ENCODE measurements around the gene COL23A1. TPM values are rescaled to one million over a fixed set of nuclear protein-coding genes. Genes with fewer than 3 reads are reported as not detected.

COL23A1 gene
- polyA plus RNA-seq, 1 donor (not counting 4 experiments of a cell fraction or from before 2014, with no cell fraction given), result not detected

DNA sequence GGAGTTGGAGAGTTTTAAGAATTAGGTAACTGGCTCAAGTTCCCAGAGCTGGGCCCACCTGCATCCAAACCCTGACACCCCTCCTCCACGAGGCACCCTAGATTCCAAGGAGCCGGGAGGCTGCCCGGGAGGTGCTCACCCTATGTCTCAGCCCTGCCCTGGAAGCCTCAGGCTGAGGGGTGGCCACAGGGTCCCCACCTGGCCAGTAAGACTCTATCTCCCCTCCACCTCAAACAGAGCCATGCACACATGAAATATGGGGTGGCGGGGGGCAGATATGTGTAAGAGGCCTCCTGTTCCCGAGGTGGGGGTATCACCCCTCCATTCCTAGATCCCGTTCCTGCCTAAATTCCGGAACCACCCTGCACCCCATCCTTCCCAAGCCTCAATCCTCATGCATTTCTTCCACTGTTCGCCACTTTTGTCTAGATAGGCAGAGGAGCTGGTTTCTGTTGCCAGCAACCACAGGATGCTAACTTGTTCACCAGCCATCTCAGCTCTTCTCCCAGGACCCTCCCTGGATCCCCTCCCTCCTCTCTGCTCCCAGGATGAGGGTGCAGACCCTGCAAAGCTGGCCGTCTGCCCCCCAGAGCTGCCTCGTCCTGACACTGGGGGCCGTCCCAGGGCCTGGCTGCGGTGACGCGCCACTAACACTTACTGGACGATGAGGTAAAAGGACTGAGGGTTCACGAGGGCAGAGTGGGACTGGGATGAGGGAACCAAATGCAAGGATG is 44.1 kb downstream of the COL23A1 start:
- Histone ChIP-seq H2AFZ (ENCODE audit: control insufficient read depth, low read length) (no peak overlapping the region), H3K27me3 (ENCODE audit: control insufficient read depth, extremely low read depth, insufficient read depth, low read length) (no peaks in the 10 kb centered on the region), H3K4me2 (ENCODE audit: control insufficient read depth, extremely low read depth, insufficient read depth, low read depth, low read length) (no peak overlapping the region), H3K9me1 (ENCODE audit: control insufficient read depth, extremely low read depth, insufficient read depth, low read length) (no peaks in the 10 kb centered on the region), H3K36me3 (ENCODE audit: control insufficient read depth in 2 of 2, extremely low read depth in 1 of 2, insufficient read depth in 2 of 2, low read length in 2 of 2) (no peaks in the 10 kb centered on the region), H3K9me3 (ENCODE audit: control insufficient read depth, low read depth, low read length) (no peaks in the 10 kb centered on the region), H4K20me1 (ENCODE audit: control insufficient read depth, extremely low read depth, insufficient read depth, low read length) (no peaks in the 10 kb centered on the region), H3K79me2 (ENCODE audit: control insufficient read depth, insufficient read depth, low read length) (no peaks in the 10 kb centered on the region), H3K9ac (ENCODE audit: control insufficient read depth, extremely low read depth, insufficient read depth, low read length) (no peak overlapping the region), H3K4me1 (ENCODE audit: control insufficient read depth, extremely low read depth, insufficient read depth, low read length) (no peaks in the 10 kb centered on the region), H3K4me3 (ENCODE audit: control insufficient read depth in 2 of 3, extremely low read depth in 1 of 3, insufficient read depth in 2 of 3, low read depth in 1 of 3, low read length in 3 of 3) (no peak overlapping the region), H3K27ac (ENCODE audit: control insufficient read depth, insufficient read depth, low read length) (no peak overlapping the region)
- DNase-seq (ENCODE audit: low read depth, low spot score) (no peak), FAIRE-seq (no peak)
- dilution Hi-C loops (cut with MboI; ENCODE audit: extremely low pct_ligation_motif_present, low sequenced_read_pairs), result no loop called here
- TF ChIP-seq EZH2 (IDR thresholded peaks at IDR 0.05; ENCODE audit: low read length), result no peak

- no peak overlapping the region for H2AFZ ChIP-seq (ENCODE audit: control insufficient read depth, low read length)
- H3K27me3 ChIP-seq (ENCODE audit: control insufficient read depth, extremely low read depth, insufficient read depth, low read length), result no peaks in the 10 kb centered on the region
- DNase-seq (ENCODE audit: low read depth, low spot score), result no peak
- no peak overlapping the region for H3K9ac ChIP-seq (ENCODE audit: control insufficient read depth, extremely low read depth, insufficient read depth, low read length)
- no peaks in the 10 kb centered on the region for H3K9me1 ChIP-seq (ENCODE audit: control insufficient read depth, extremely low read depth, insufficient read depth, low read length)
- TF ChIP-seq EZH2 (IDR thresholded peaks at IDR 0.05; ENCODE audit: low read length), result no peak
- TF ChIP-seq, protein P1, sequence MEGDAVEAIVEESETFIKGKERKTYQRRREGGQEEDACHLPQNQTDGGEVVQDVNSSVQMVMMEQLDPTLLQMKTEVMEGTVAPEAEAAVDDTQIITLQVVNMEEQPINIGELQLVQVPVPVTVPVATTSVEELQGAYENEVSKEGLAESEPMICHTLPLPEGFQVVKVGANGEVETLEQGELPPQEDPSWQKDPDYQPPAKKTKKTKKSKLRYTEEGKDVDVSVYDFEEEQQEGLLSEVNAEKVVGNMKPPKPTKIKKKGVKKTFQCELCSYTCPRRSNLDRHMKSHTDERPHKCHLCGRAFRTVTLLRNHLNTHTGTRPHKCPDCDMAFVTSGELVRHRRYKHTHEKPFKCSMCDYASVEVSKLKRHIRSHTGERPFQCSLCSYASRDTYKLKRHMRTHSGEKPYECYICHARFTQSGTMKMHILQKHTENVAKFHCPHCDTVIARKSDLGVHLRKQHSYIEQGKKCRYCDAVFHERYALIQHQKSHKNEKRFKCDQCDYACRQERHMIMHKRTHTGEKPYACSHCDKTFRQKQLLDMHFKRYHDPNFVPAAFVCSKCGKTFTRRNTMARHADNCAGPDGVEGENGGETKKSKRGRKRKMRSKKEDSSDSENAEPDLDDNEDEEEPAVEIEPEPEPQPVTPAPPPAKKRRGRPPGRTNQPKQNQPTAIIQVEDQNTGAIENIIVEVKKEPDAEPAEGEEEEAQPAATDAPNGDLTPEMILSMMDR (optimal IDR thresholded peaks at IDR 0.05 in 1 of 3, IDR thresholded peaks at IDR 0.05 in 1 of 3, conservative IDR thresholded peaks at IDR 0.05 in 1 of 3; ENCODE audit: extremely low read depth in 1 of 3, insufficient read depth in 2 of 3, low read length in 3 of 3), result no peak
- no peaks in the 10 kb centered on the region for H3K9me3 ChIP-seq (ENCODE audit: control insufficient read depth, low read depth, low read length)
- no peak overlapping the region for H3K4me2 ChIP-seq (ENCODE audit: control insufficient read depth, extremely low read depth, insufficient read depth, low read depth, low read length)
- dilution Hi-C loops (cut with MboI; ENCODE audit: extremely low pct_ligation_motif_present, low sequenced_read_pairs), result no loop called here
- no peaks in the 10 kb centered on the region for H3K36me3 ChIP-seq (ENCODE audit: control insufficient read depth in 2 of 2, extremely low read depth in 1 of 2, insufficient read depth in 2 of 2, low read length in 2 of 2)
- no peaks in the 10 kb centered on the region for H3K4me1 ChIP-seq (ENCODE audit: control insufficient read depth, extremely low read depth, insufficient read depth, low read length)
- H3K79me2 ChIP-seq (ENCODE audit: control insufficient read depth, insufficient read depth, low read length), result no peaks in the 10 kb centered on the region
- H3K27ac ChIP-seq (ENCODE audit: control insufficient read depth, insufficient read depth, low read length), result no peak overlapping the region
- FAIRE-seq, result no peak
- H4K20me1 ChIP-seq (ENCODE audit: control insufficient read depth, extremely low read depth, insufficient read depth, low read length), result no peaks in the 10 kb centered on the region
- H3K4me3 ChIP-seq (ENCODE audit: control insufficient read depth in 2 of 3, extremely low read depth in 1 of 3, insufficient read depth in 2 of 3, low read depth in 1 of 3, low read length in 3 of 3), result no peak overlapping the region
Observed at GRCh38 chr5:178545176-178545575, 45.0 kb downstream of the COL23A1 start.
